ENCODE results near the gene AKAP12.

DNA sequence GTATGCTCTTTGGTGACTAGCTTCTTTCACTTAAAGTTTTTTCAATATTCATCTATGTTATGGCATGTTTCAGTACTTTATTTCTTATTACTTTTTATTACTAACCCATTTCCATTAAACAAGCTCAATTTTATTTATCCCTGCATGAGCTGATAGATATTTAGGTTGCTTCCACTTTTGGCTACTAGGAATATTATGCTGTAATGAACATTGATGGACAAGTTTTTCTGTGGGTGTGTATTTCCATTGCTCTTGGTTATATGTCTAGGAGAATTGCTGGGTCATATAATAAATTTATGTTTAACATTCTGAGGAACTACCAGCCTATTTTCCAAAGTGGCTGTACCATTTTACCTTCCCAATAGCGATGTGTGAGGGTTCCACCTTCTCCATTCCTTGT lies 81.7 kb downstream of the AKAP12 start:
- TF ChIP-seq CTCF (optimal IDR thresholded peaks at IDR 0.05 in 1 of 3, IDR thresholded peaks at IDR 0.05 in 1 of 3, conservative IDR thresholded peaks at IDR 0.05 in 1 of 3; ENCODE audit: extremely low read depth in 1 of 3, insufficient read depth in 2 of 3, low read length in 3 of 3) (no peak), EZH2 (IDR thresholded peaks at IDR 0.05; ENCODE audit: low read length) (no peak)
